HCT116 (cell line): ENCODE data around the gene SLX9. TPM values are rescaled to one million over a fixed set of nuclear protein-coding genes. Genes with fewer than 3 reads are reported as not detected.

Experiments used
- ATAC-seq: fragments of 200-7000 bp; cut with Tn5 transposase; 2 replicates; pipeline ENCODE4 v1.9.1; 2020; ENCODE audit warnings: mild to moderate bottlenecking, moderate library complexity
- BruUV-seq: library from RNA; stranded (reverse); fragments of 400-500 nt; replicated peaks from 2 replicates; lab custom pipeline; 2021; lab: Mats Ljungman, UMichigan
- CTCF ChIA-PET: fragments of 300-600 bp; sonication (Branson Sonifier 250); formaldehyde crosslinking; loops from one replicate; lab custom pipeline; 2021; ENCODE audit warnings: antibody characterized with exemption; lab: Charles Lee
- POLR2A ChIA-PET: fragments of 300-600, 350-600 bp; sonication (Branson Sonifier 250); formaldehyde crosslinking; loops from one replicate; lab custom pipeline; 2021; ENCODE audit warnings: antibody characterized with exemption; lab: Charles Lee
- RAD21 ChIA-PET, 2 experiments: fragments of 300-600 bp; sonication (Branson Sonifier 250); formaldehyde crosslinking; loops; one replicate each; lab custom pipeline; 2023; ENCODE audit warnings: low total read pairs in 2 of 2; ENCODE audit not compliant: uncharacterized antibody in 2 of 2, unreplicated experiment in 2 of 2, low non-redundant PET in 1 of 2; lab: Charles Lee
- DNase-seq: peaks from one replicate; pipeline ENCODE4 v3.0.0-alpha.2; 2010; ENCODE audit warnings: low read depth, low spot score
- H2AFZ ChIP-seq: fragments of 200-600 bp; shearing (Covaris generic), sonication (generic); 2 replicates; pipeline ENCODE4 v1.6.1; 2017; ENCODE audit warnings: low read depth, mixed run types, mixed read lengths, antibody characterized with exemption, low read length; ENCODE audit not compliant: poor library complexity, severe bottlenecking
- H3K27ac ChIP-seq: 2 replicates; pipeline ENCODE4 v1.5.1; 2012; ENCODE audit warnings: low read depth, low read length
- H3K27me3 ChIP-seq: fragments of 200-600 bp; sonication (generic); 2 replicates; pipeline ENCODE4 v1.6.1; 2016; ENCODE audit warnings: mixed run types, low read length, mixed read lengths; ENCODE audit not compliant: insufficient read depth
- H3K36me3 ChIP-seq, 2 experiments: fragments of 200-500 bp in 1 of 2; fragments of 200-600 bp in 1 of 2; sonication (Bioruptor generic) in 1 of 2; sonication (generic) in 1 of 2; 2 replicates each; pipeline versions ENCODE4 v1.5.1 to v1.6.1; 2014 to 2016; ENCODE audit warnings: low read length in 2 of 2, inconsistent platforms in 1 of 2, mixed read lengths in 1 of 2, mixed run types in 1 of 2; ENCODE audit not compliant: insufficient read depth in 2 of 2, control insufficient read depth in 1 of 2
- H3K4me1 ChIP-seq, 2 experiments: fragments of 200-600 bp in 1 of 2; sonication (generic) in 1 of 2; 2 replicates each; pipeline versions ENCODE4 v1.5.1 to v1.6.1; 2012 to 2017; ENCODE audit warnings: low read length in 2 of 2, inconsistent platforms in 1 of 2, mild to moderate bottlenecking in 1 of 2, mixed read lengths in 1 of 2, mixed run types in 1 of 2, moderate library complexity in 1 of 2; ENCODE audit not compliant: insufficient read depth in 2 of 2, control insufficient read depth in 1 of 2
- H3K4me2 ChIP-seq: fragments of 200-600 bp; sonication (generic); 2 replicates; pipeline ENCODE4 v1.6.1; 2017; ENCODE audit warnings: mixed run types, low read length, mixed read lengths
- H3K4me3 ChIP-seq, 2 experiments: fragments of 200-600 bp in 1 of 2; sonication (generic) in 1 of 2; replicated peaks in 1 of 2; 2 replicates each; pipeline ENCODE4 v1.5.1; 2011 to 2016; ENCODE audit warnings: low read length in 2 of 2, control low read depth in 1 of 2, low read depth in 1 of 2, mild to moderate bottlenecking in 1 of 2, mixed read lengths in 1 of 2, mixed run types in 1 of 2
- H3K79me2 ChIP-seq: fragments of 200-600 bp; sonication (generic); 2 replicates; pipeline ENCODE4 v1.6.1; 2017; ENCODE audit warnings: mild to moderate bottlenecking, mixed run types, low read length, moderate library complexity, mixed read lengths; ENCODE audit not compliant: insufficient read depth
- H3K9ac ChIP-seq: fragments of 200-600 bp; sonication (generic); 2 replicates; pipeline ENCODE4 v1.6.1; 2016; ENCODE audit warnings: low read length, mixed read lengths
- H3K9me2 ChIP-seq: fragments of 200-600 bp; sonication (generic), shearing (Covaris generic); 2 replicates; pipeline ENCODE4 v1.6.1; 2017; ENCODE audit warnings: mixed run types, mild to moderate bottlenecking, moderate library complexity; ENCODE audit not compliant: insufficient read depth
- H3K9me3 ChIP-seq, 2 experiments: fragments of 200-500 bp in 1 of 2; fragments of 200-600 bp in 1 of 2; sonication (Bioruptor generic) in 1 of 2; sonication (generic) in 1 of 2; 2 replicates each; pipeline ENCODE4 v1.6.1; 2014 to 2017; ENCODE audit warnings: low read length in 2 of 2, mixed read lengths in 2 of 2, inconsistent platforms in 1 of 2, low read depth in 1 of 2, mild to moderate bottlenecking in 1 of 2, mixed run types in 1 of 2, moderate library complexity in 1 of 2; ENCODE audit not compliant: control insufficient read depth in 1 of 2, insufficient read depth in 1 of 2
- H4K20me1 ChIP-seq: fragments of 200-600 bp; sonication (generic), shearing (Covaris generic); 2 replicates; pipeline ENCODE4 v1.6.1; 2017; ENCODE audit warnings: mixed run types, mild to moderate bottlenecking, moderate library complexity; ENCODE audit not compliant: insufficient read depth
- CBX3 ChIP-seq: IDR thresholded peaks from 2 replicates; pipeline ENCODE4 v1.6.1; 2012; ENCODE audit warnings: low read depth
- CEBPB ChIP-seq: IDR thresholded peaks from 2 replicates; pipeline ENCODE4 v1.6.1; 2012; ENCODE audit warnings: low read depth
- EGR1 ChIP-seq: IDR thresholded peaks from 2 replicates; pipeline ENCODE4 v1.6.1; 2012; ENCODE audit warnings: low read depth
- ELF1 ChIP-seq: IDR thresholded peaks from 2 replicates; pipeline ENCODE4 v1.6.1; 2012; ENCODE audit warnings: low read depth, borderline replicate concordance
- EZH2 ChIP-seq: fragments of 200-600 bp; sonication (generic); IDR thresholded peaks from 2 replicates; pipeline ENCODE4 v1.6.1; 2017; ENCODE audit warnings: antibody characterized with exemption, mixed run types
- EZH2phosphoT487 ChIP-seq: fragments of 200-600 bp; IDR thresholded peaks from 2 replicates; pipeline ENCODE4 v1.6.1; 2018; ENCODE audit warnings: antibody characterized with exemption, borderline replicate concordance
- FOSL1 ChIP-seq: IDR thresholded peaks from 2 replicates; pipeline ENCODE4 v1.6.1; 2012; ENCODE audit warnings: low read depth
- JUND ChIP-seq: IDR thresholded peaks from 2 replicates; pipeline ENCODE4 v1.6.1; 2012
- POLR2A ChIP-seq: IDR thresholded peaks from 2 replicates; pipeline ENCODE4 v1.7.0; 2011; ENCODE audit warnings: borderline replicate concordance; ENCODE audit not compliant: insufficient read depth, insufficient read length; ENCODE audit errors: extremely low read depth
- SIN3A ChIP-seq: IDR thresholded peaks from 2 replicates; pipeline ENCODE4 v1.6.1; 2012; ENCODE audit warnings: low read depth
- SP1 ChIP-seq: IDR thresholded peaks from 2 replicates; pipeline ENCODE4 v1.6.1; 2012; ENCODE audit warnings: low read depth
- SRF ChIP-seq: IDR thresholded peaks from 2 replicates; pipeline ENCODE4 v1.6.1; 2012; ENCODE audit warnings: low read depth
- TCF7L2 ChIP-seq: IDR thresholded peaks from 2 replicates; pipeline ENCODE4 v1.7.0; 2011; ENCODE audit warnings: borderline replicate concordance, inconsistent platforms; ENCODE audit not compliant: insufficient read depth, insufficient read length; ENCODE audit errors: extremely low read depth
- YY1 ChIP-seq: IDR thresholded peaks from 2 replicates; pipeline ENCODE4 v1.6.1; 2011; ENCODE audit warnings: low read length, low read depth, moderate library complexity, mild to moderate bottlenecking; ENCODE audit not compliant: insufficient replicate concordance; ENCODE audit errors: extremely low read depth
- ZNF274 ChIP-seq: fragments of 200-500 bp; sonication (Bioruptor generic); IDR thresholded peaks from 2 replicates; pipeline ENCODE4 v1.6.1; 2014; ENCODE audit warnings: mild to moderate bottlenecking, low read depth, low read length, inconsistent platforms
- intact Hi-C: fragments of 100-400 bp; cut with micrococcal nuclease; formaldehyde crosslinking; loops from 2 replicates; pipeline ENCODE4 v1.10.0; 2022
- total RNA-seq: library from RNA; stranded (reverse); gene quantifications from one replicate; pipeline ENCODE4 v1.2.1, GENCODE V29; 2021; ENCODE audit not compliant: unreplicated experiment
- TF ChIP-seq, protein P1 (sequence below): IDR thresholded peaks from 2 replicates; pipeline ENCODE4 v1.6.1; 2012
- TF ChIP-seq, protein P2 (sequence below), 3 experiments: fragments of 200-600 bp in 1 of 3; sonication (generic) in 1 of 3; IDR thresholded peaks in 2 of 3; conservative IDR thresholded peaks in 1 of 3; 2 replicates each; pipeline ENCODE4 v1.5.1; 2012 to 2017; ENCODE audit warnings: low read depth in 2 of 3, low read length in 2 of 3, antibody characterized with exemption in 1 of 3, borderline replicate concordance in 1 of 3, control low read depth in 1 of 3, mild to moderate bottlenecking in 1 of 3, mixed read lengths in 1 of 3, mixed run types in 1 of 3, moderate library complexity in 1 of 3; ENCODE audit not compliant: insufficient read depth in 1 of 3

The SLX9 gene
- total RNA-seq, 1 experiment from 2014 or later, result 61.9 TPM

DNA sequence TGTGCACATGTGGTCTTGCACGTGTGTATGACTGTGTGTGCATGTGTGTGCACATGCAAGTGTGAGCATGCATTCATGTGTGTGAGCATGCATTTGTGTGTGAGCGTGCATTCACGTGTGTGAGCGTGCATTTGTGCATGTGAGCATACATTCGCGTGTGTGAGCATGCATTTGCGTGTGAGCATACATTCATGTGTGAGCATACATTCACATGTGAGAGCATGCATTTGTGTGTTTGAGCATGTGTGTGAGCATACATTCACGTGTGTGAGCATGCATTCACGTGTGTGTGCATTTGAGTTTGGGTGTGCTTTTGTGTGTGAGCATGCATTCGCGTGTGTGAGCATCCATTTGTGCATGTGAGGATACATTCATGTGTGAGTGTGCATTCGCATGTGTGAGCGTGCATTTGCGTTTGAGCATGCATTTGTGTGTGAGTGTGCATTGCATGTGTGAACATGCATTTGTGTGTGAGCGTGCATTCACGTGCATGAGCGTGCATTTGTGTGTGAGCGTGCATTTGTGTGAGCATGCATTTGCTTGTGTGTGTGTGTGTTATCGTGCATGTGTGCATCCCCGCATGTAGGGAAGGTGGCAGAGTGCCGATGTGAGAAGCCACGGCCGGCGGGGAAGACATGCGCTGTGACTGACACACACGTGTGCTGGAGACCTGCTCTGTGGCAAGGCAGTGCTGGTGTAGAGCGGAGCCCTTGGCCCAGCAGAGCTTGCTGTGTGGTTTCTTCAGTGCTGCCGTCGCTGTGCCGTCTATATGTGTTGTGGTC, 37.4 kb upstream of the SLX9 start:
- H3K4me2 ChIP-seq, result no peak overlapping the region
- no TSS peak for BruUV-seq
- DNase-seq, result no peak
- no peaks in the 10 kb centered on the region for H3K36me3 ChIP-seq
- no peaks in the 10 kb centered on the region for H3K9me2 ChIP-seq
- no peak overlapping the region for H3K9ac ChIP-seq
- no peak overlapping the region for H2AFZ ChIP-seq
- no peaks in the 10 kb centered on the region for H4K20me1 ChIP-seq
- CTCF ChIA-PET, result no interaction called here
- ATAC-seq, result no peak
- intact Hi-C loops, result no loop called here
- no peaks in the 10 kb centered on the region for H3K79me2 ChIP-seq
- no peak for TF ChIP-seq EZH2
- TF ChIP-seq SRF, result no peak
- TF ChIP-seq YY1, result no peak
- TF ChIP-seq, protein P1, sequence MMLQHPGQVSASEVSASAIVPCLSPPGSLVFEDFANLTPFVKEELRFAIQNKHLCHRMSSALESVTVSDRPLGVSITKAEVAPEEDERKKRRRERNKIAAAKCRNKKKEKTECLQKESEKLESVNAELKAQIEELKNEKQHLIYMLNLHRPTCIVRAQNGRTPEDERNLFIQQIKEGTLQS, result no peak
- no peak for TF ChIP-seq TCF7L2
- no peak for TF ChIP-seq EGR1
- no peak overlapping the region for H3K27ac ChIP-seq
- H3K4me1 ChIP-seq, result no peaks in the 10 kb centered on the region; a peak in 1 of 4 replicates
- no peak overlapping the region for H3K4me3 ChIP-seq
- RAD21 ChIA-PET, result no interaction called here
- H3K27me3 ChIP-seq, result peaks cover 8% of the 10 kb centered on the region; the same call in 1 of the 2 replicates
- POLR2A ChIA-PET, result no interaction called here
- peaks cover 0 to 4% of the 10 kb centered on the region in 2 experiments; a peak in 1 of 4 replicates for H3K9me3 ChIP-seq

DNA sequence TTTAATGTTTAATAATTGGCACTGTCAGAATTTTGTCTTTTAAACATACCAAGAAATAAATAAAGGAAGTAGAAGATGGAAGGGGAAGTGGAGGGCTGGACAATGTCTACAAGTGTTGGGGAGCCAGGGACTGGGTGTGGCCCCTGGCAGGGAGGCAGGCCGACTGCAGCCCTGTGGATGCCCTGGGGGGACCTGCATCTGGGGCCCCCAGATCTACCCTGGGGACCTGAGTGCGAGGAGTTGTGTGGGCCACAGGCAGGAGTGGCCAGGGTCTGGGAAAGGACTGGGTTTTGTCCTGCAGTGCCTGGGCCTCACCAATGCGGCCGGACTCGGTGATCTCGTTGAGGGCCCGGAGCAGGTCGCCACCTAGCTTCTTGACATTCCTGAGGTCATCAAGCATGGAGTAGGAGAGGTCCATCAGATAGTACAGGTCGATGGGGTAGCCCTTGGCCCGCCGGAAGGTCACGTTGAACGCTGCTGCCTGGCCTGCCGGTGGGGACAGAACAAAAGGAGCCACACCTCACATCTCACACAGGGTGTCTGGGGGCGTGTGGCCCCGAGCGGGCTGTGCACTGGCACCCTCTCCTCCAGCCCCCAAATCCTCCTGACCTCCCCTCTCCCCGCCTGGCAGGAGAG, 36.7 kb upstream of the SLX9 start:
- POLR2A ChIA-PET, result no interaction called here
- H3K4me3 ChIP-seq, result no peak overlapping the region
- intact Hi-C loops, result no loop called here
- H3K9me2 ChIP-seq, result no peaks in the 10 kb centered on the region
- H3K36me3 ChIP-seq, result no peaks in the 10 kb centered on the region
- H2AFZ ChIP-seq, result no peak overlapping the region
- no peak overlapping the region for H3K9ac ChIP-seq
- no peak for DNase-seq
- peaks cover 0 to 4% of the 10 kb centered on the region in 2 experiments; a peak in 1 of 4 replicates for H3K9me3 ChIP-seq
- no peak for ATAC-seq
- H3K4me2 ChIP-seq, result no peak overlapping the region
- CTCF ChIA-PET, result no interaction called here
- RAD21 ChIA-PET, result no interaction called here
- H3K4me1 ChIP-seq, result no peaks in the 10 kb centered on the region
- no peaks in the 10 kb centered on the region for H4K20me1 ChIP-seq
- no peak overlapping the region for H3K27ac ChIP-seq
- BruUV-seq, result no TSS peak
- H3K79me2 ChIP-seq, result no peaks in the 10 kb centered on the region
- peaks cover 11% of the 10 kb centered on the region; the same call in 1 of the 2 replicates for H3K27me3 ChIP-seq
- TF ChIP-seq, protein P1, result no peak
- no peak for TF ChIP-seq POLR2A
- TF ChIP-seq EGR1, result no peak
- TF ChIP-seq EZH2phosphoT487, result no peak
- no peak for TF ChIP-seq ZNF274
- TF ChIP-seq SP1, result no peak
- TF ChIP-seq, protein P2, sequence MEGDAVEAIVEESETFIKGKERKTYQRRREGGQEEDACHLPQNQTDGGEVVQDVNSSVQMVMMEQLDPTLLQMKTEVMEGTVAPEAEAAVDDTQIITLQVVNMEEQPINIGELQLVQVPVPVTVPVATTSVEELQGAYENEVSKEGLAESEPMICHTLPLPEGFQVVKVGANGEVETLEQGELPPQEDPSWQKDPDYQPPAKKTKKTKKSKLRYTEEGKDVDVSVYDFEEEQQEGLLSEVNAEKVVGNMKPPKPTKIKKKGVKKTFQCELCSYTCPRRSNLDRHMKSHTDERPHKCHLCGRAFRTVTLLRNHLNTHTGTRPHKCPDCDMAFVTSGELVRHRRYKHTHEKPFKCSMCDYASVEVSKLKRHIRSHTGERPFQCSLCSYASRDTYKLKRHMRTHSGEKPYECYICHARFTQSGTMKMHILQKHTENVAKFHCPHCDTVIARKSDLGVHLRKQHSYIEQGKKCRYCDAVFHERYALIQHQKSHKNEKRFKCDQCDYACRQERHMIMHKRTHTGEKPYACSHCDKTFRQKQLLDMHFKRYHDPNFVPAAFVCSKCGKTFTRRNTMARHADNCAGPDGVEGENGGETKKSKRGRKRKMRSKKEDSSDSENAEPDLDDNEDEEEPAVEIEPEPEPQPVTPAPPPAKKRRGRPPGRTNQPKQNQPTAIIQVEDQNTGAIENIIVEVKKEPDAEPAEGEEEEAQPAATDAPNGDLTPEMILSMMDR (IDR thresholded peaks at IDR 0.05 in 2 of 3, conservative IDR thresholded peaks at IDR 0.05 in 1 of 3; ENCODE audit: borderline replicate concordance in 1 of 3, insufficient read depth in 1 of 3, low read depth in 2 of 3, low read length in 2 of 3), result no peak
- TF ChIP-seq CEBPB, result no peak
- no peak for TF ChIP-seq SIN3A
- no peak for TF ChIP-seq YY1
- no peak for TF ChIP-seq FOSL1
- no peak for TF ChIP-seq JUND
- no peak for TF ChIP-seq SRF
- TF ChIP-seq CBX3, result no peak
- no peak for TF ChIP-seq ELF1
